SK-N-SH (cell line): ENCODE measurements around the gene IL15. TPM values are rescaled to one million over a fixed set of nuclear protein-coding genes. Genes with fewer than 3 reads are reported as not detected.

ENCODE experiments used
- CTCF ChIA-PET: fragments of 300-600, 350-600 bp; formaldehyde crosslinking; extraction: SDS; loops from one replicate; lab custom pipeline; 2021; lab: Yijun Ruan, JAX
- POLR2A ChIA-PET: fragments of 350-600 bp; sonication (Branson Sonifier 250); formaldehyde crosslinking; extraction: SDS; loops from one replicate; lab custom pipeline; 2020; ENCODE audit warnings: antibody characterized with exemption, inconsistent platforms; lab: Yijun Ruan, JAX
- DNase-seq: peaks from one replicate; pipeline ENCODE4 v3.0.0; 2012
- H2AFZ ChIP-seq: fragments of 200-600 bp; sonication (generic); 2 replicates; pipeline ENCODE4 v1.8.1; 2016; ENCODE audit warnings: antibody characterized with exemption, mild to moderate bottlenecking, low read depth
- H3F3A ChIP-seq: fragments of 200-600 bp; sonication (generic); replicated peaks from 2 replicates; pipeline ENCODE3; 2016; ENCODE audit warnings: antibody characterized with exemption, mild to moderate bottlenecking; ENCODE audit not compliant: insufficient read depth
- H3K27ac ChIP-seq, 2 experiments: fragments of 200-500 bp in 1 of 2; fragments of 200-600 bp in 1 of 2; sonication (Bioruptor generic) in 1 of 2; sonication (generic), shearing (Covaris generic) in 1 of 2; 2 replicates each; pipeline versions ENCODE4 v1.5.1 to v1.6.1; 2014 to 2016; ENCODE audit warnings: low read depth in 2 of 2, inconsistent platforms in 1 of 2, low read length in 1 of 2, mild to moderate bottlenecking in 1 of 2, mixed read lengths in 1 of 2
- H3K27me3 ChIP-seq: fragments of 200-600 bp; sonication (generic), shearing (Covaris generic); 2 replicates; pipeline ENCODE4 v1.6.1; 2016; ENCODE audit warnings: mixed run types; ENCODE audit not compliant: insufficient read depth
- H3K36me3 ChIP-seq, 2 experiments: fragments of 200-500 bp in 1 of 2; fragments of 200-600 bp in 1 of 2; sonication (Bioruptor generic) in 1 of 2; sonication (generic) in 1 of 2; replicated peaks in 1 of 2; 2 replicates each; pipeline versions ENCODE3 to v1.5.1; 2014 to 2016; ENCODE audit warnings: low read length in 1 of 2, mild to moderate bottlenecking in 1 of 2; ENCODE audit not compliant: insufficient read depth in 2 of 2, control insufficient read depth in 1 of 2
- H3K4me1 ChIP-seq, 2 experiments: fragments of 200-500 bp in 1 of 2; fragments of 200-600 bp in 1 of 2; sonication (Bioruptor generic) in 1 of 2; sonication (generic), shearing (Covaris generic) in 1 of 2; 2 replicates each; pipeline versions ENCODE4 v1.5.1 to v1.6.1; 2014 to 2016; ENCODE audit warnings: low read depth in 1 of 2, low read length in 1 of 2, mixed run types in 1 of 2; ENCODE audit not compliant: insufficient read depth in 2 of 2, control insufficient read depth in 1 of 2
- H3K4me2 ChIP-seq: fragments of 200-600 bp; sonication (generic), shearing (Covaris generic); 2 replicates; pipeline ENCODE4 v1.6.1; 2017; ENCODE audit warnings: mixed run types
- H3K4me3 ChIP-seq, 2 experiments: fragments of 200-500 bp in 1 of 2; fragments of 200-600 bp in 1 of 2; sonication (Bioruptor generic) in 1 of 2; sonication (generic), shearing (Covaris generic) in 1 of 2; 2 replicates each; pipeline versions ENCODE4 v1.5.1 to v1.8.1; 2014 to 2016; ENCODE audit warnings: low read depth in 2 of 2, inconsistent platforms in 1 of 2, low read length in 1 of 2, mild to moderate bottlenecking in 1 of 2, mixed read lengths in 1 of 2, moderate library complexity in 1 of 2
- H3K79me2 ChIP-seq: fragments of 200-600 bp; sonication (generic); 2 replicates; pipeline ENCODE4 v1.8.1; 2017; ENCODE audit warnings: mild to moderate bottlenecking; ENCODE audit not compliant: insufficient read depth
- H3K9ac ChIP-seq: fragments of 200-600 bp; sonication (generic); 2 replicates; pipeline ENCODE4 v1.6.1; 2017; ENCODE audit warnings: mixed run types
- H3K9me2 ChIP-seq: fragments of 200-600 bp; sonication (generic); 2 replicates; pipeline ENCODE4 v1.6.1; 2017; ENCODE audit warnings: mixed run types
- H3K9me3 ChIP-seq: fragments of 200-600 bp; sonication (generic); 2 replicates; pipeline ENCODE4 v1.6.1; 2017; ENCODE audit warnings: mixed run types, mild to moderate bottlenecking, moderate library complexity
- H4K20me1 ChIP-seq: fragments of 200-600 bp; sonication (generic); 2 replicates; pipeline ENCODE4 v1.6.1; 2017; ENCODE audit warnings: mild to moderate bottlenecking, mixed run types; ENCODE audit not compliant: insufficient read depth
- ELF1 ChIP-seq: IDR thresholded peaks from 2 replicates; pipeline ENCODE4 v1.4.0; 2012
- EZH2phosphoT487 ChIP-seq: fragments of 200-600 bp; sonication (generic); IDR thresholded peaks from 2 replicates; pipeline ENCODE4 v1.6.1; 2017; ENCODE audit warnings: low read depth, mixed run types, mild to moderate bottlenecking, antibody characterized with exemption, moderate library complexity, borderline replicate concordance
- FOXJ3 ChIP-seq: sonication (generic); formaldehyde crosslinking; IDR thresholded peaks from 2 replicates; pipeline ENCODE4 v1.5.1; 2020; ENCODE audit warnings: mild to moderate bottlenecking, missing genetic modification reagents
- GABPA ChIP-seq: IDR thresholded peaks from 2 replicates; pipeline ENCODE4 v1.4.0; 2012; ENCODE audit warnings: low read depth, mild to moderate bottlenecking
- GATA2 ChIP-seq: sonication (generic); formaldehyde crosslinking; IDR thresholded peaks from 2 replicates; pipeline ENCODE4 v1.5.0; 2020; ENCODE audit warnings: mild to moderate bottlenecking, missing genetic modification reagents
- MEF2A ChIP-seq: IDR thresholded peaks from 2 replicates; pipeline ENCODE4 v1.4.0; 2012; ENCODE audit warnings: low read depth, borderline replicate concordance
- NRF1 ChIP-seq: IDR thresholded peaks from 2 replicates; pipeline ENCODE4 v1.6.1; 2012; ENCODE audit warnings: low read depth, mild to moderate bottlenecking, low read length
- PBX3 ChIP-seq: IDR thresholded peaks from 2 replicates; pipeline ENCODE4; 2012
- POLR2AphosphoS5 ChIP-seq: IDR thresholded peaks from 2 replicates; pipeline ENCODE4 v1.6.1; 2012; ENCODE audit warnings: low read depth, low read length
- SIN3A ChIP-seq: IDR thresholded peaks from 2 replicates; pipeline ENCODE4 v1.6.1; 2012; ENCODE audit warnings: low read depth, mild to moderate bottlenecking, low read length, moderate library complexity, borderline replicate concordance
- TEAD4 ChIP-seq: IDR thresholded peaks from 2 replicates; pipeline ENCODE4 v1.4.0; 2012; ENCODE audit warnings: mild to moderate bottlenecking, borderline replicate concordance; ENCODE audit not compliant: insufficient read depth
- USF2 ChIP-seq: fragments of 150-350 bp; IDR thresholded peaks from 2 replicates; pipeline ENCODE4 v1.6.1; 2017; ENCODE audit warnings: antibody characterized with exemption, low read length, low read depth, borderline replicate concordance
- YY1 ChIP-seq: IDR thresholded peaks from 2 replicates; pipeline ENCODE4 v1.4.0; 2012; ENCODE audit warnings: low read depth, mild to moderate bottlenecking
- WGBS: methylation state at CpG from one replicate; pipeline ENCODE4 v1.1.6; 2017; ENCODE audit warnings: low lambda C conversion rate; 5-methylcytosine and 5-hydroxymethylcytosine counted together
- polyA plus RNA-seq, 3 experiments: library from polyadenylated mRNA; depleted of rRNA; stranded (reverse); fragments of >200 nt; gene quantifications; 2 replicates each; pipeline ENCODE4 v1.2.3, GENCODE V29; 2012

The IL15 gene
- polyA plus RNA-seq, 1 of the 3 experiments (the other 2 are of a cell fraction): 3.7 TPM

- no peak for DNase-seq
- no peaks in the 10 kb centered on the region for H3F3A ChIP-seq
These were observed 95.1 kb downstream of the IL15 start for GRCh38 chr4:141731481-141731880.

GRCh38 chr4:141739636-141740035, 103.3 kb downstream of the IL15 start:
- no peak overlapping the region for H3K27ac ChIP-seq
- H3K79me2 ChIP-seq: no peaks in the 10 kb centered on the region
- TF ChIP-seq ELF1 (no peak), GABPA (no peak), POLR2AphosphoS5 (no peak), TEAD4 (no peak), EZH2phosphoT487 (no peak), SIN3A (no peak), USF2 (no peak), GATA2 (CRISPR knock-in tag) (no peak), NRF1 (no peak), YY1 (no peak)
- TF ChIP-seq, all 33 proteins: peak for 0
- H4K20me1 ChIP-seq: no peaks in the 10 kb centered on the region
- CTCF ChIA-PET: no interaction called here
- no peaks in the 10 kb centered on the region for H3K36me3 ChIP-seq
- no peak overlapping the region for H3K4me3 ChIP-seq
- no peaks in the 10 kb centered on the region for H3F3A ChIP-seq
- H3K4me2 ChIP-seq: no peak overlapping the region
- no peak overlapping the region for H3K9ac ChIP-seq
- DNase-seq: no peak
- no peaks in the 10 kb centered on the region for H3K27me3 ChIP-seq
- H3K9me3 ChIP-seq: no peaks in the 10 kb centered on the region
- no peak overlapping the region for H2AFZ ChIP-seq
- POLR2A ChIA-PET: no interaction called here
- H3K9me2 ChIP-seq: no peaks in the 10 kb centered on the region
- no peaks in the 10 kb centered on the region; a peak in 1 of 4 replicates for H3K4me1 ChIP-seq

More at GRCh38 chr4:141731481-141731880, 95.1 kb downstream of the IL15 start:
- ChIA-PET CTCF (interaction anchor here (0.6 to 1.5 kb wide), 4 partner anchors 19 to 1224 kb away, joined by 3 to 5 read pairs (median 4); no protein-coding TSS in a partner anchor), POLR2A (no interaction called here)
- no peak overlapping the region; a peak in 1 of 4 replicates for H3K27ac ChIP-seq
- TF ChIP-seq FOXJ3 (CRISPR knock-in tag): no peak
- TF ChIP-seq PBX3: peak; percentile 51; the same call in 1 of the 2 replicates
- no peak for TF ChIP-seq USF2
- no peak for TF ChIP-seq MEF2A
- 81% methylated on average over 4 of the region's 4 CpGs for WGBS
- H4K20me1 ChIP-seq: no peaks in the 10 kb centered on the region
- H3K4me3 ChIP-seq: no peak overlapping the region
- no peaks in the 10 kb centered on the region for H3K9me2 ChIP-seq
- no peaks in the 10 kb centered on the region for H3K79me2 ChIP-seq
- H2AFZ ChIP-seq: no peak overlapping the region
- H3K9ac ChIP-seq: no peak overlapping the region
- no peaks in the 10 kb centered on the region for H3K27me3 ChIP-seq
- no peak overlapping the region for H3K4me2 ChIP-seq
- no peaks in the 10 kb centered on the region for H3K9me3 ChIP-seq
- peaks cover 0 to 6% of the 10 kb centered on the region in 2 experiments; a peak in 2 of 4 replicates for H3K4me1 ChIP-seq
- no peaks in the 10 kb centered on the region for H3K36me3 ChIP-seq
